Endothelial cell of umbilical vein (primary cell): ENCODE measurements around the gene TNRC6B.

ENCODE experiments used
- EZH2 ChIP-seq: IDR thresholded peaks from 2 replicates; pipeline ENCODE4 v1.6.1; 2012; ENCODE audit warnings: borderline replicate concordance, low read depth, mild to moderate bottlenecking, moderate library complexity, low read length, inconsistent platforms; ENCODE audit not compliant: severe bottlenecking
- FOS ChIP-seq: IDR thresholded peaks from 2 replicates; pipeline ENCODE4 v1.6.1; 2011; ENCODE audit warnings: mild to moderate bottlenecking, low read length, moderate library complexity, borderline replicate concordance; ENCODE audit not compliant: insufficient read depth
- GATA2 ChIP-seq: IDR thresholded peaks from 2 replicates; pipeline ENCODE4 v1.7.0; 2011; ENCODE audit warnings: low read depth, mild to moderate bottlenecking, moderate library complexity, mixed read lengths, low read length; ENCODE audit not compliant: insufficient read length, insufficient read depth
- JUN ChIP-seq: IDR thresholded peaks from 2 replicates; pipeline ENCODE4 v1.6.1; 2011; ENCODE audit warnings: borderline replicate concordance, low read depth; ENCODE audit not compliant: insufficient read length, insufficient read depth
- MYC ChIP-seq: IDR thresholded peaks from one replicate; pipeline ENCODE4 v1.6.1; 2011; ENCODE audit warnings: mild to moderate bottlenecking, low read depth, low read length
- POLR2A ChIP-seq: IDR thresholded peaks from 2 replicates; pipeline ENCODE4 v1.6.1; 2012; ENCODE audit warnings: low read depth, mild to moderate bottlenecking, control low read depth, low read length
- POLR2AphosphoS5 ChIP-seq: IDR thresholded peaks from 2 replicates; pipeline ENCODE4 v1.6.1; 2012; ENCODE audit warnings: low read depth, mild to moderate bottlenecking, control low read depth, low read length, moderate library complexity; ENCODE audit not compliant: insufficient read depth
- TF ChIP-seq, protein P1 (sequence below), 2 donors: IDR thresholded peaks; 1 replicate in 1 of 2; 2 replicates in 1 of 2; pipeline ENCODE4 v1.5.1; 2011; ENCODE audit warnings: low read length in 2 of 2, mild to moderate bottlenecking in 2 of 2, moderate library complexity in 2 of 2, control low read depth in 1 of 2, inconsistent platforms in 1 of 2, low read depth in 1 of 2; ENCODE audit not compliant: insufficient read depth in 1 of 2; ENCODE audit errors: extremely low read depth in 1 of 2
- TF ChIP-seq, protein P2 (sequence below): IDR thresholded peaks from 2 replicates; pipeline ENCODE4 v1.6.1; 2011; ENCODE audit not compliant: insufficient read depth, insufficient read length

GRCh38 chr22:40179526-40179925, 1.8 kb downstream of the TNRC6B start:
- TF ChIP-seq, protein P1, sequence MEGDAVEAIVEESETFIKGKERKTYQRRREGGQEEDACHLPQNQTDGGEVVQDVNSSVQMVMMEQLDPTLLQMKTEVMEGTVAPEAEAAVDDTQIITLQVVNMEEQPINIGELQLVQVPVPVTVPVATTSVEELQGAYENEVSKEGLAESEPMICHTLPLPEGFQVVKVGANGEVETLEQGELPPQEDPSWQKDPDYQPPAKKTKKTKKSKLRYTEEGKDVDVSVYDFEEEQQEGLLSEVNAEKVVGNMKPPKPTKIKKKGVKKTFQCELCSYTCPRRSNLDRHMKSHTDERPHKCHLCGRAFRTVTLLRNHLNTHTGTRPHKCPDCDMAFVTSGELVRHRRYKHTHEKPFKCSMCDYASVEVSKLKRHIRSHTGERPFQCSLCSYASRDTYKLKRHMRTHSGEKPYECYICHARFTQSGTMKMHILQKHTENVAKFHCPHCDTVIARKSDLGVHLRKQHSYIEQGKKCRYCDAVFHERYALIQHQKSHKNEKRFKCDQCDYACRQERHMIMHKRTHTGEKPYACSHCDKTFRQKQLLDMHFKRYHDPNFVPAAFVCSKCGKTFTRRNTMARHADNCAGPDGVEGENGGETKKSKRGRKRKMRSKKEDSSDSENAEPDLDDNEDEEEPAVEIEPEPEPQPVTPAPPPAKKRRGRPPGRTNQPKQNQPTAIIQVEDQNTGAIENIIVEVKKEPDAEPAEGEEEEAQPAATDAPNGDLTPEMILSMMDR (IDR thresholded peaks at IDR 0.05; ENCODE audit: extremely low read depth in 1 of 2, insufficient read depth in 1 of 2, low read depth in 1 of 2, low read length in 2 of 2) = no peak
- TF ChIP-seq POLR2A (no peak), EZH2 (no peak), POLR2AphosphoS5 (no peak), JUN (no peak), MYC (no peak), FOS (no peak), GATA2 (no peak)
- TF ChIP-seq, protein P2, sequence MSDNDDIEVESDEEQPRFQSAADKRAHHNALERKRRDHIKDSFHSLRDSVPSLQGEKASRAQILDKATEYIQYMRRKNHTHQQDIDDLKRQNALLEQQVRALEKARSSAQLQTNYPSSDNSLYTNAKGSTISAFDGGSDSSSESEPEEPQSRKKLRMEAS = no peak
